Neural progenitor cell (in vitro differentiated cells): ENCODE data around the gene CHIA.

ENCODE experiments used
- CTCF ChIP-seq: fragments of 200-600 bp; sonication (generic); IDR thresholded peaks from 2 replicates; pipeline ENCODE4 v1.5.1; 2017; ENCODE audit warnings: antibody characterized with exemption, mild to moderate bottlenecking
- EZH2 ChIP-seq: fragments of 200-600 bp; sonication (generic); IDR thresholded peaks from 2 replicates; pipeline ENCODE4 v1.6.1; 2017; ENCODE audit warnings: antibody characterized with exemption, mild to moderate bottlenecking, moderate library complexity
- EZH2phosphoT487 ChIP-seq: fragments of 200-600 bp; sonication (generic); IDR thresholded peaks from 2 replicates; pipeline ENCODE4 v1.6.1; 2017; ENCODE audit warnings: antibody characterized with exemption

- TF ChIP-seq CTCF (no peak), EZH2 (no peak), EZH2phosphoT487 (no peak)
Observed at GRCh38 chr1:111290630-111291029, at the start of gene CHIA.
